GM12878 (cell line): ENCODE data around the gene TCF7L1.

Source experiments
- BHLHE40 ChIP-seq, 2 experiments: fragments of 450-650 bp in 1 of 2; IDR thresholded peaks; 2 replicates each; pipeline ENCODE4 v1.6.1; 2011 to 2017; ENCODE audit warnings: low read depth in 2 of 2, borderline replicate concordance in 1 of 2, improper control_type of control experiment in 1 of 2, low read length in 1 of 2, mild to moderate bottlenecking in 1 of 2
- CHD2 ChIP-seq: IDR thresholded peaks from 2 replicates; pipeline ENCODE4 v1.6.1; 2011; ENCODE audit warnings: low read depth, low read length, improper control_type of control experiment, borderline replicate concordance
- FOXK2 ChIP-seq: fragments of 450-650 bp; IDR thresholded peaks from 2 replicates; pipeline ENCODE4 v1.6.1; 2017; ENCODE audit warnings: mild to moderate bottlenecking, moderate library complexity
- MYB ChIP-seq: fragments of 150-350 bp; IDR thresholded peaks from 2 replicates; pipeline ENCODE4 v1.6.1; 2014; ENCODE audit warnings: mild to moderate bottlenecking, low read depth, low read length, borderline replicate concordance
- NR2C2 ChIP-seq: IDR thresholded peaks from 2 replicates; pipeline ENCODE4 v1.6.1; 2011; ENCODE audit warnings: borderline replicate concordance, low read depth; ENCODE audit not compliant: control insufficient read depth, insufficient read length
- PAX8 ChIP-seq: fragments of 450-650 bp; IDR thresholded peaks from 2 replicates; pipeline ENCODE4 v1.6.1; 2017; ENCODE audit warnings: mild to moderate bottlenecking, moderate library complexity
- TAF1 ChIP-seq: IDR thresholded peaks from 2 replicates; pipeline ENCODE4 v1.6.1; 2011; ENCODE audit warnings: mild to moderate bottlenecking, low read depth, low read length, borderline replicate concordance
- ZNF24 ChIP-seq: fragments of 450-650 bp; IDR thresholded peaks from 2 replicates; pipeline ENCODE4 v1.6.1; 2017; ENCODE audit warnings: antibody characterized with exemption, mild to moderate bottlenecking
- TF ChIP-seq, protein P1 (sequence below), 3 experiments: IDR thresholded peaks in 2 of 3; conservative IDR thresholded peaks in 1 of 3; 2 replicates each; pipeline ENCODE4 v1.5.1; 2011; ENCODE audit warnings: low read depth in 3 of 3, low read length in 3 of 3, mild to moderate bottlenecking in 3 of 3, control low read depth in 2 of 3, moderate library complexity in 2 of 3, inconsistent platforms in 1 of 3, mixed read lengths in 1 of 3; ENCODE audit not compliant: control insufficient read depth in 2 of 3, insufficient read depth in 1 of 3; ENCODE audit errors: extremely low read depth in 1 of 3
- TF ChIP-seq, protein P2 (sequence below): IDR thresholded peaks from 2 replicates; pipeline ENCODE4 v1.6.1; 2011; ENCODE audit warnings: borderline replicate concordance, low read depth, mild to moderate bottlenecking, moderate library complexity, low read length; ENCODE audit not compliant: insufficient read depth, poor library complexity, severe bottlenecking
- TF ChIP-seq, protein P3 (sequence below): fragments of 450-650 bp; IDR thresholded peaks from 2 replicates; pipeline ENCODE4 v1.6.1; 2018; ENCODE audit warnings: mild to moderate bottlenecking, low read depth, moderate library complexity; ENCODE audit not compliant: partially characterized antibody

DNA sequence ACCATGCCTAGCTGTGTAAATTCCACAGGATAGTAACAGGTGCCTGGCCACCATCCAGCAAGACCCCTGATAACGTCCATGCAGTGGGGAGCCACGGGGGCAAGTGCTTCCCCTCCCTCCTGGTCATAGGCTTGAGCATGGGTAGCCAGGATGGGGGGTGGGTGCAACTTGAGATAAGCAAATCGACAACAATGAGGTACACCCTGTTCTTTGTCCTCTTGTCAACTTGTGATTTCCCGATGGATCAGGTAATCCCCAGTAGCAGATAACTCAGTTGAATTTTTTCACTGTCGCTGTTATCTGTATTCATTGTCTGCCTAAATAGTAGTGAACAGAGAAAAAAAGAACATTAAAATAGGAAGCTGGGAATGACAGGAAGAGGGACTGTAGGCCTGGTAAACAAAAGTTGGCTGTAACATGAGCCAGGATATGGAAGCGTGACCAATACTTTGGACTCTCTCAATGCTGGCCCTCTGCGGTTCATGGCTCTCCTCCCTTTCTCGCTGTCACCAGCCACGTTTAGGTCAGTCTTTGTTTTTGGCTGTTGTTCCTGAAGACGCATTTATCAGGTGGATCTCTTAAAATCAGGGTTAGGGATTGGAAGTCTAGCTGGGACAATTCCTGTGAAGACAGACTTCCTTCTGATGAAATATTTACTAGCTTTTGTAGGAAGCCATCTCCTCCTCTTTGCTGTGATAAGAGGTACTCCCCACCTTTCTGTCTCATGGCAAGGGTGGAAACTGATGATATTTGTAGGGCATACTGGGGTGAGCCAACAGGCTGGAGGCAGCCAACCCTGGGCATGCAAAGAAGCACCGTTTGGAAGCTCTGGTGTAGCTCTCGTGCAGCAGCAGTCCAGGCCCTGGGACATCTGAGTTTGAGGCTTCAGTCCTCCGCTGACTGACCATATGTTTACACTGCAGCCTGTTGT, 42.4 kb downstream of the TCF7L1 start:
- TF ChIP-seq, protein P1, sequence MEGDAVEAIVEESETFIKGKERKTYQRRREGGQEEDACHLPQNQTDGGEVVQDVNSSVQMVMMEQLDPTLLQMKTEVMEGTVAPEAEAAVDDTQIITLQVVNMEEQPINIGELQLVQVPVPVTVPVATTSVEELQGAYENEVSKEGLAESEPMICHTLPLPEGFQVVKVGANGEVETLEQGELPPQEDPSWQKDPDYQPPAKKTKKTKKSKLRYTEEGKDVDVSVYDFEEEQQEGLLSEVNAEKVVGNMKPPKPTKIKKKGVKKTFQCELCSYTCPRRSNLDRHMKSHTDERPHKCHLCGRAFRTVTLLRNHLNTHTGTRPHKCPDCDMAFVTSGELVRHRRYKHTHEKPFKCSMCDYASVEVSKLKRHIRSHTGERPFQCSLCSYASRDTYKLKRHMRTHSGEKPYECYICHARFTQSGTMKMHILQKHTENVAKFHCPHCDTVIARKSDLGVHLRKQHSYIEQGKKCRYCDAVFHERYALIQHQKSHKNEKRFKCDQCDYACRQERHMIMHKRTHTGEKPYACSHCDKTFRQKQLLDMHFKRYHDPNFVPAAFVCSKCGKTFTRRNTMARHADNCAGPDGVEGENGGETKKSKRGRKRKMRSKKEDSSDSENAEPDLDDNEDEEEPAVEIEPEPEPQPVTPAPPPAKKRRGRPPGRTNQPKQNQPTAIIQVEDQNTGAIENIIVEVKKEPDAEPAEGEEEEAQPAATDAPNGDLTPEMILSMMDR (IDR thresholded peaks at IDR 0.05 in 2 of 3, conservative IDR thresholded peaks at IDR 0.05 in 1 of 3; ENCODE audit: control insufficient read depth in 2 of 3, extremely low read depth in 1 of 3, insufficient read depth in 1 of 3, low read depth in 3 of 3, low read length in 3 of 3): no peak
- no peak for TF ChIP-seq BHLHE40 (IDR thresholded peaks at IDR 0.05; ENCODE audit: borderline replicate concordance in 1 of 2, low read depth in 2 of 2, low read length in 1 of 2)
- no peak for TF ChIP-seq PAX8
- TF ChIP-seq, protein P2, sequence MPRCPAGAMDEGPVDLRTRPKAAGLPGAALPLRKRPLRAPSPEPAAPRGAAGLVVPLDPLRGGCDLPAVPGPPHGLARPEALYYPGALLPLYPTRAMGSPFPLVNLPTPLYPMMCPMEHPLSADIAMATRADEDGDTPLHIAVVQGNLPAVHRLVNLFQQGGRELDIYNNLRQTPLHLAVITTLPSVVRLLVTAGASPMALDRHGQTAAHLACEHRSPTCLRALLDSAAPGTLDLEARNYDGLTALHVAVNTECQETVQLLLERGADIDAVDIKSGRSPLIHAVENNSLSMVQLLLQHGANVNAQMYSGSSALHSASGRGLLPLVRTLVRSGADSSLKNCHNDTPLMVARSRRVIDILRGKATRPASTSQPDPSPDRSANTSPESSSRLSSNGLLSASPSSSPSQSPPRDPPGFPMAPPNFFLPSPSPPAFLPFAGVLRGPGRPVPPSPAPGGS: no peak
- no peak for TF ChIP-seq NR2C2
- TF ChIP-seq ZNF24: no peak
- TF ChIP-seq TAF1: no peak
- no peak for TF ChIP-seq MYB
- no peak for TF ChIP-seq CHD2
- no peak for TF ChIP-seq FOXK2
- TF ChIP-seq, protein P3, sequence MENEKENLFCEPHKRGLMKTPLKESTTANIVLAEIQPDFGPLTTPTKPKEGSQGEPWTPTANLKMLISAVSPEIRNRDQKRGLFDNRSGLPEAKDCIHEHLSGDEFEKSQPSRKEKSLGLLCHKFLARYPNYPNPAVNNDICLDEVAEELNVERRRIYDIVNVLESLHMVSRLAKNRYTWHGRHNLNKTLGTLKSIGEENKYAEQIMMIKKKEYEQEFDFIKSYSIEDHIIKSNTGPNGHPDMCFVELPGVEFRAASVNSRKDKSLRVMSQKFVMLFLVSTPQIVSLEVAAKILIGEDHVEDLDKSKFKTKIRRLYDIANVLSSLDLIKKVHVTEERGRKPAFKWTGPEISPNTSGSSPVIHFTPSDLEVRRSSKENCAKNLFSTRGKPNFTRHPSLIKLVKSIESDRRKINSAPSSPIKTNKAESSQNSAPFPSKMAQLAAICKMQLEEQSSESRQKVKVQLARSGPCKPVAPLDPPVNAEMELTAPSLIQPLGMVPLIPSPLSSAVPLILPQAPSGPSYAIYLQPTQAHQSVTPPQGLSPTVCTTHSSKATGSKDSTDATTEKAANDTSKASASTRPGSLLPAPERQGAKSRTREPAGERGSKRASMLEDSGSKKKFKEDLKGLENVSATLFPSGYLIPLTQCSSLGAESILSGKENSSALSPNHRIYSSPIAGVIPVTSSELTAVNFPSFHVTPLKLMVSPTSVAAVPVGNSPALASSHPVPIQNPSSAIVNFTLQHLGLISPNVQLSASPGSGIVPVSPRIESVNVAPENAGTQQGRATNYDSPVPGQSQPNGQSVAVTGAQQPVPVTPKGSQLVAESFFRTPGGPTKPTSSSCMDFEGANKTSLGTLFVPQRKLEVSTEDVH: no peak
